ENCODE results near the gene KRTAP5-7. TPM values are rescaled to one million over a fixed set of nuclear protein-coding genes. Genes with fewer than 3 reads are reported as not detected.
"Not testable (repeated sequence)": the region's sequence is repeated elsewhere in the genome, so short reads cannot be mapped to it uniquely, and the experiment has no call there.

KRTAP5-7 gene
- total RNA-seq, 1 donor from 2014 or later, result not detected

GRCh38 chr11:71532036-71532610 lies 5.1 kb downstream of the KRTAP5-7 start:
- DNase-seq (ENCODE audit: low read depth in 2 of 2), result no peak

GRCh38 chr11:71534711-71535608 lies 7.9 kb downstream of the KRTAP5-7 start:
- not testable (repeated sequence) for DNase-seq (ENCODE audit: low read depth in 2 of 2)

- DNase-seq (ENCODE audit: low read depth in 2 of 2), result no peak
These were observed 8.8 kb downstream of the KRTAP5-7 start for GRCh38 chr11:71535825-71536224.

- no peak for DNase-seq (ENCODE audit: low read depth in 2 of 2)
These were observed 10.5 kb downstream of the KRTAP5-7 start for GRCh38 chr11:71537537-71537936.

GRCh38 chr11:71537977-71538665 lies 11.1 kb downstream of the KRTAP5-7 start, which contains the start of gene KRTAP5-8:
TSS of gene KRTAP5-8 (plus strand) at chr11:71538025. CDS start at chr11:71538056, 31 bp downstream.
- DNase-seq (ENCODE audit: low read depth in 2 of 2), result not testable (repeated sequence)

GRCh38 chr11:71538666-71538990 lies 11.6 kb downstream of the KRTAP5-7 start:
- DNase-seq (ENCODE audit: low read depth in 2 of 2), result no peak

- no peak for DNase-seq (ENCODE audit: low read depth in 2 of 2)
These were observed 11.9 kb downstream of the KRTAP5-7 start for GRCh38 chr11:71539017-71539416.

- not testable (repeated sequence) for DNase-seq (ENCODE audit: low read depth in 2 of 2)
These were observed 12.9 kb downstream of the KRTAP5-7 start for GRCh38 chr11:71539971-71540370.

GRCh38 chr11:71540521-71541304 lies 13.6 kb downstream of the KRTAP5-7 start:
- not testable (repeated sequence) for DNase-seq (ENCODE audit: low read depth in 2 of 2)

- DNase-seq (ENCODE audit: low read depth in 2 of 2), result no peak
These were observed 15.3 kb downstream of the KRTAP5-7 start for GRCh38 chr11:71542382-71542781.

- no peak for DNase-seq (ENCODE audit: low read depth in 2 of 2)
These were observed 16.1 kb downstream of the KRTAP5-7 start for GRCh38 chr11:71542879-71543777.

- no peak for DNase-seq (ENCODE audit: low read depth in 2 of 2)
These were observed 16.8 kb downstream of the KRTAP5-7 start for GRCh38 chr11:71543866-71544265.

- DNase-seq (ENCODE audit: low read depth in 2 of 2), result no peak
These were observed 17.6 kb downstream of the KRTAP5-7 start for GRCh38 chr11:71544525-71545214.

GRCh38 chr11:71545405-71545966 lies 18.4 kb downstream of the KRTAP5-7 start:
- DNase-seq (ENCODE audit: low read depth in 2 of 2), result no peak

GRCh38 chr11:71548120-71548519 lies 21.1 kb downstream of the KRTAP5-7 start, which contains the start of gene KRTAP5-9:
TSS of gene KRTAP5-9 (plus strand) at chr11:71548420. CDS start at chr11:71548658, 238 bp downstream.
- DNase-seq (ENCODE audit: low read depth in 2 of 2), result no peak

- no peak for DNase-seq (ENCODE audit: low read depth in 2 of 2)
These were observed 21.7 kb downstream of the KRTAP5-7 start for GRCh38 chr11:71548716-71549151.

- DNase-seq (ENCODE audit: low read depth in 2 of 2), result no peak
These were observed 24.6 kb downstream of the KRTAP5-7 start for GRCh38 chr11:71551711-71552110.

GRCh38 chr11:71554996-71555395 lies 27.9 kb downstream of the KRTAP5-7 start:
- no peak for DNase-seq (ENCODE audit: low read depth in 2 of 2)

- DNase-seq (ENCODE audit: low read depth in 2 of 2), result no peak
These were observed 28.4 kb downstream of the KRTAP5-7 start for GRCh38 chr11:71555508-71555907.

All from lung microvascular endothelial cell (primary cell).